Measurements from ENCODE around the gene SGSM2.

Gene SGSM2

DNA sequence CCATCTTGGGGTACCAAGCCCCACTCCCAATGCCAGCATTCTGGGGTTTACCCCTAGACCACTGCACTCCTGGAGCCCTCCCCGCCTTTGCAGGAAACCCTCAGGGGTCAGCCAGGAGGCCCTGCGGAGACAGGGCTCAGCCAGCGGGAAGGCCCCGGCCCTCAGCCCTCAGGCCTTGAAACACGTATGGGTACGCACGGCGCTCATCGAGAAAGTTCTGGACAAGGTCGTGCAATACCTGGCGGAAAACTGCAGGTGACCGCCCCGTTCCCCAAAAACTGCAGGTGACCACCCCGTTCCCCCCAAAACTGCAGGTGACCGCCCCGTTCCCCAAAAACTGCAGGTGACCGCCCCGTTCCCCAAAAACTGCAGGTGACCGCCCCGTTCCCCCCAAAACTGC, 24.7 kb downstream of the SGSM2 start:
- DNase-seq (ENCODE audit: low read depth, low spot score), result no peak
- in situ Hi-C loops (cut with HindIII; ENCODE audit: low sequenced_read_pairs), result no loop called here
- TF ChIP-seq, protein P1, sequence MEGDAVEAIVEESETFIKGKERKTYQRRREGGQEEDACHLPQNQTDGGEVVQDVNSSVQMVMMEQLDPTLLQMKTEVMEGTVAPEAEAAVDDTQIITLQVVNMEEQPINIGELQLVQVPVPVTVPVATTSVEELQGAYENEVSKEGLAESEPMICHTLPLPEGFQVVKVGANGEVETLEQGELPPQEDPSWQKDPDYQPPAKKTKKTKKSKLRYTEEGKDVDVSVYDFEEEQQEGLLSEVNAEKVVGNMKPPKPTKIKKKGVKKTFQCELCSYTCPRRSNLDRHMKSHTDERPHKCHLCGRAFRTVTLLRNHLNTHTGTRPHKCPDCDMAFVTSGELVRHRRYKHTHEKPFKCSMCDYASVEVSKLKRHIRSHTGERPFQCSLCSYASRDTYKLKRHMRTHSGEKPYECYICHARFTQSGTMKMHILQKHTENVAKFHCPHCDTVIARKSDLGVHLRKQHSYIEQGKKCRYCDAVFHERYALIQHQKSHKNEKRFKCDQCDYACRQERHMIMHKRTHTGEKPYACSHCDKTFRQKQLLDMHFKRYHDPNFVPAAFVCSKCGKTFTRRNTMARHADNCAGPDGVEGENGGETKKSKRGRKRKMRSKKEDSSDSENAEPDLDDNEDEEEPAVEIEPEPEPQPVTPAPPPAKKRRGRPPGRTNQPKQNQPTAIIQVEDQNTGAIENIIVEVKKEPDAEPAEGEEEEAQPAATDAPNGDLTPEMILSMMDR (IDR thresholded peaks at IDR 0.05; ENCODE audit: low read depth, low read length), result no peak
- H3K4me3 ChIP-seq (ENCODE audit: low read depth, low read length), result no peak overlapping the region

DNA sequence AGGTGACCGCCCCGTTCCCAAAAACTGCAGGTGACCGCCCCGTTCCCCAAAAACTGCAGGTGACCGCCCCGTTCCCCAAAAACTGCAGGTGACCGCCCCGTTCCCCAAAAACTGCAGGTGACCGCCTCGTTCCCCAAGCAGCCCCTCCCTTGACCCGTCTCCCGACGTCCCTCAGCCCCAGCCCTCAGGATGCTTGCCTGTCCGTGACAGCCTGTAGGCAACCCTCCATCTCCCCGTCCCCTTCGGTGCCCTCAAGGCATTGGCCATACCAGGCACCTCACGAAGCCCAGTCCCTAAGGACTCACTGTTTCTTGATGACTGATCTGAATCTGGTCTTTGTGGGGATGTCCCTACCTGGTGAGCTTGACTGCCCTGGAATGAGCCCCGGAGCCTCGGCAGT, 25.1 kb downstream of the SGSM2 start:
- no peak for DNase-seq (ENCODE audit: low read depth, low spot score)
- no peak overlapping the region for H3K4me3 ChIP-seq (ENCODE audit: low read depth, low read length)
- in situ Hi-C loops (cut with HindIII; ENCODE audit: low sequenced_read_pairs), result no loop called here
- TF ChIP-seq, protein P1 (IDR thresholded peaks at IDR 0.05; ENCODE audit: low read depth, low read length), result no peak

DNA sequence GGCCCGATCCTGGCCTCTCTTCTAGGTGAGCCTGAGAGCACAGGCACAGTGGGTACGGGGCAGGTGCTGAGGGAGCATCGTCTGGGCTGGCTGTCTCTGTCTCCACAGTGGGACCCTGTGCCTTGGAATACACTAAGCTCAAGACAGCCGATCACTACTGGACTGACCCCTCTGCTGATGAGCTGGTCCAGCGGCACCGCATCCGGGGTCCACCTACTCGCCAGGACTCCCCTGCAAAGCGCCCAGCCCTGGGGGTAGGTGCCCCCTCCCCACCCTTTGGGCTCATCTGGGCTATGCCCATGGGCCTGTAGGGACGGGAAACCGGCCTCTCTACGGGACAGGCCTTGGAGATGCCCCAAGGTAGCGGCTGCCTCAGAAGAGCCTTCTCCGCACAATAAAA, 25.6 kb downstream of the SGSM2 start:
- TF ChIP-seq, protein P1 (IDR thresholded peaks at IDR 0.05; ENCODE audit: low read depth, low read length), result no peak
- in situ Hi-C loops (cut with HindIII; ENCODE audit: low sequenced_read_pairs), result no loop called here
- DNase-seq (ENCODE audit: low read depth, low spot score), result no peak
- no peak overlapping the region for H3K4me3 ChIP-seq (ENCODE audit: low read depth, low read length)

DNA sequence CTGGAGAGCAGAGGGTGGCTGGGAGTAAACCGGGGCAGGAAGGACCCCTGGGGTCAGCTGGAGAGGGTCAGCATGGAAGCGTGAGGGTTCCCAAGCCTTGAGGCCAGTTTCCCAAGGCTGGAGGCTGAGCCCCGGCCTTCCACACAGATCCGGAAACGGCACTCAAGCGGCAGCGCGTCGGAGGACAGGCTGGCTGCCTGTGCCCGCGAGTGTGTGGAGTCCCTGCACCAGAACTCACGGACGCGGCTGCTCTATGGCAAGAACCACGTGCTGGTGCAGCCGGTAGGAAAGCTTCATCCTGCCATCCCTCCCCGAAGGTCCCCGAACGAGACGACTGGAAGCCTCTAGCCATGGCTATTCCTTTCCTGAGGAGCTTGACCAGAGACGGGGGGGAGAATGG, 26.0 kb downstream of the SGSM2 start:
- in situ Hi-C loops (cut with HindIII; ENCODE audit: low sequenced_read_pairs), result no loop called here
- no peak for DNase-seq (ENCODE audit: low read depth, low spot score)
- TF ChIP-seq, protein P1 (IDR thresholded peaks at IDR 0.05; ENCODE audit: low read depth, low read length), result no peak
- no peak overlapping the region for H3K4me3 ChIP-seq (ENCODE audit: low read depth, low read length)

DNA sequence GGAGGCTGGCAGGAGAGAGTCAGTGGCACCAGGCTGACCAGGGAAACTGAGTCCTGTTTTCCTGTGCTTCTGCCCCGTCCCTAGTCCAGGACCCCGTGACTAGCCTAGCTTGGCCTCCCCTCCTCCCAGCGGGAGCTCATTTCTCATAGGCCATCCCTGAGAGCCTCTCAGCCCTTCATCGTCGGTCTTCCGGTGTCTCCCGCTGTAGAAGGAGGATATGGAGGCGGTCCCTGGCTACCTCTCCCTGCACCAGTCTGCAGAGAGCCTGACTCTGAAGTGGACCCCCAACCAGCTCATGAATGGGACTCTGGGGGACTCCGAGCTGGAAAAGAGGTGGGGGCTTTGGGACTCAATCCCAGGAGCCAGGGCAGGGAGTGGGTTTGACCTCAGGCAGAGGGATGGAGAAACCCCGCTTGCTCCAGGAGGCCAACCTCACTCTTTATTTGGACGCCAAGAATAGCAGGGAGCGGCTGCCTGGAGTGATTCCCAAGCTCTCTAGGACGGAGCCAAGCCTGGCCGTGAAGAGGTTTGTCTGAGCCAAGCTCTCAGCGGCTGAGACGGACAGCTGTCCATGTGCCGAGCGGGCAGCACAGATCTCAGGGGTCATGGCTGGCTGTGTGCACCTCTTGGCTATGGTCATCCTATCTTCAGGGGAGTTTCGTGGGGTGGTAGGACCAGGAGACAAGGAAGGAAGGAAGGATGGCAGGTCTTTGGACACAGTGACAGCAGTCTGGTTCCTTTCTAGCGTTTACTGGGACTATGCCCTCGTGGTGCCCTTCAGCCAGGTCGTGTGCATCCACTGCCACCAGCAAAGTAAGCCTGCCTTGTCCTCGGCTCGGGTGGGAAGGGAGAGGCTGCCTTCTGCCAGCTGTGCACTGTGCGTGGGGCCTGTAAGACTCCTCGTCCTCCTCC, 26.8 kb downstream of the SGSM2 start:
- no peak for DNase-seq (ENCODE audit: low read depth, low spot score)
- TF ChIP-seq, protein P1 (IDR thresholded peaks at IDR 0.05; ENCODE audit: low read depth, low read length), result no peak
- in situ Hi-C loops (cut with HindIII; ENCODE audit: low sequenced_read_pairs), result no loop called here
- no peak overlapping the region for H3K4me3 ChIP-seq (ENCODE audit: low read depth, low read length)

DNA sequence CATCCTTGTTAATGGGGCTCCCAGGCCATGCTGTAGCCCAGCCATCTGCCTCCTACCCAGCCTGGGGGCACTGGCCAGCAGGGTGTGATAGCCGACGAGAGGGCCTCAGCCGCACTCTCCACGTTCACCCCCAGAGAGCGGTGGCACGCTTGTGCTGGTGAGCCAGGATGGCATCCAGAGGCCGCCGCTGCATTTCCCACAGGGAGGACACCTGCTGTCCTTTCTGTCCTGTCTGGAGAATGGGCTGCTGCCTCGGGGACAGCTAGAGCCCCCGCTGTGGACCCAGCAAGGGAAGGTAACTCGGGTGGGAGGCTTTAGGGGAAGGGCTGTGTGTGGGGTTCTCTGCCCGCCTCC, 27.4 kb downstream of the SGSM2 start:
- H3K4me3 ChIP-seq (ENCODE audit: low read depth, low read length), result no peak overlapping the region
- no peak for DNase-seq (ENCODE audit: low read depth, low spot score)
- TF ChIP-seq, protein P1 (IDR thresholded peaks at IDR 0.05; ENCODE audit: low read depth, low read length), result no peak
- in situ Hi-C loops (cut with HindIII; ENCODE audit: low sequenced_read_pairs), result no loop called here

All from astrocyte of the spinal cord (primary cell).